Activated CD8-positive, alpha-beta memory T cell treated with anti-CD3 and anti-CD28 coated beads for 48 hours (primary cell): Measurements from ENCODE around the gene RAP2A.

Source experiments
- DNase-seq, 3 experiments: peaks; one replicate each; pipeline ENCODE4 v3.0.0-alpha.2; 2020; ENCODE audit warnings: low read depth in 2 of 3, low spot score in 2 of 3

The RAP2A gene

GRCh38 chr13:97446448-97446847 is 12.5 kb downstream of the RAP2A start:
- no peak for DNase-seq

GRCh38 chr13:97448503-97449251 is 14.7 kb downstream of the RAP2A start:
- no peak for DNase-seq

DNA sequence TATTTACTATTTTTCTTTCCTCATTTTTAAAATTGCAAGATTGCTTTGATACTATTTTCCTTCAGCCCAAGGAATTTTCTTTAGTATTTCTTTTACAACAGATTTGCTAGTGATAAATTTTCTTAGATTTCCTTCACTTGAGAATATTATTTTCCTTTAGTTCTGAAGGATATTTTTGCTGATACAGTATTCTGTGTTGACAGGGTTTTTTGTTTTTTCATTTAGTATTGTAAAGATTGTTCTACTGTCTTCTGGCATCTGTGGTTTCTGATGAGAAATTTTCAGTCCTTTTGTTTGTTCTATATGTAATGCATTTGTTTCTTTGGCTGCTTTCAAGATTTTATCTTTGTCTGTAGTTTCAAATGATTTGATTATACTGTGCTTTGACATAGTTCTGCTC is 20.7 kb downstream of the RAP2A start:
- no peak for DNase-seq

GRCh38 chr13:97456047-97456446 is 22.1 kb downstream of the RAP2A start:
- no peak for DNase-seq

GRCh38 chr13:97459215-97459777 is 25.3 kb downstream of the RAP2A start:
- no peak for DNase-seq

- DNase-seq = no peak
Observed at GRCh38 chr13:97460004-97460775, 26.2 kb downstream of the RAP2A start.

DNA sequence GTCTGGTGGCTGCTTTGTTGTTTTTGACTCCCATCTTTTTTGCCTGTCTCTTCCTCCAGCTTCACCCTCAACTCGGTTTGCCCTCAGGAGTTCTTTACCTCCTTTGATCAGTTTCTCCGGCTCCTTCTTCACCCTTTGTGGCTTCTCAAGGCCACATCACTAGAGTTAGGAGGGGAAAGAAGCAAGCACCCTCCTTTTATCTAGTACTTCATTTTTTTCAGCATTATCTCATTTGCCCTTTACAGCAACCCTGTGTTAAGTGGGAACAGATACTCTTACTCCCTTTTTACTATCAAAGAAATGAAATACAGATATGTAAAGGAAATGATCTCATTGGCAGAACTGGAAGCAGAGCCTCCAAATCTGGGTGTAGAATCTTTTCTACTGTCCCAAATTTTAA is 26.9 kb downstream of the RAP2A start:
- DNase-seq = no peak

GRCh38 chr13:97464561-97464960 is 30.6 kb downstream of the RAP2A start:
- DNase-seq = no peak

- DNase-seq = no peak
Observed at GRCh38 chr13:97466722-97467121, 32.8 kb downstream of the RAP2A start.

DNA sequence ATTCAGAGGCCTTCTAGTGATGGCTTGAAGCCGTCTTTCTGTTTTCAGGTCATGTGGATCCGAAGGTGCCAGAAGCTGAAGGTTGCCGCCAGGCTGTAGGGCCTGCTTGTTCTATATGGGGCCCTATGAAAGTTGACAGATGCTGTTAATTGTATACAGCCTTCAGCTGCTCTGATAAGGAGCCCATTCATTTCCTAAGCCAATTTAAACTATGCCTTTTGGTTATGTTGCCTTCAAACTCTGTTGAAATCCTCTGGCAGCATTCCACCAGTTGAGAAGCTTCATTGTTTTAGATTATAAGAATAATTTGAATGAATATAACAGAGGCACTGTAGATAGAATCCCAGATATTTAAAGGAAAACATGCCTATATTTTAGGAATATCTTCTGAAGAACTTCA is 34.4 kb downstream of the RAP2A start:
- no peak for DNase-seq

GRCh38 chr13:97471711-97472110 is 37.7 kb downstream of the RAP2A start:
- no peak for DNase-seq

DNA sequence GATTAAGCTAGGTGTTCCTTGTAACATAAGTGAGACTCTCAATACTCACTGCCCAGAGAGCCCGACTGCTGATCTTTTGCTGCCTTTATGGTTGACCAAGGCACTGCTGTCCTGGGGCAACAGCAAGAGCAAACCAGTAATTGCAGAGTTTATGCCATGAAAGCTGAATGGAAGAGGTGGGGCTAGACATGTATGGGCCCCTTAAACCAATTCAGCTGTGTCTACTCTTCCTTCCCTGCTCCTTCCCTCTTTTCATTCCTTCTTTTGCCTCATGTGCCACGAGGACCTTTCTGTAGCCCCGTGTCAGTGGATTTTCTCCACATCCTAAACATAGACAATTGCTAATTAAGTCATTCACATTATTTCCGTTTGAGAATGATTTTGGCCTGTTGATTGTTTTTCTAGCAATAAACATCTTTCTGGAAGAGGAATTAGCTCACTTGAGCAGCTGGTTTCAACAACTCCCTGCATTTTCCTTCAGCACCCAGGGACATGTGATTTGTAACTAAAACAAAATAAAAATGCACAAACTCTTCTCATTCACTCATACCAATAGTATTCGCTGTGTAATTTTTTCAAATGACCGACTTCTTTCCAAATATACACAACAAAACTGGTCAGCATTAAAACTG is 40.5 kb downstream of the RAP2A start:
- no peak for DNase-seq

DNA sequence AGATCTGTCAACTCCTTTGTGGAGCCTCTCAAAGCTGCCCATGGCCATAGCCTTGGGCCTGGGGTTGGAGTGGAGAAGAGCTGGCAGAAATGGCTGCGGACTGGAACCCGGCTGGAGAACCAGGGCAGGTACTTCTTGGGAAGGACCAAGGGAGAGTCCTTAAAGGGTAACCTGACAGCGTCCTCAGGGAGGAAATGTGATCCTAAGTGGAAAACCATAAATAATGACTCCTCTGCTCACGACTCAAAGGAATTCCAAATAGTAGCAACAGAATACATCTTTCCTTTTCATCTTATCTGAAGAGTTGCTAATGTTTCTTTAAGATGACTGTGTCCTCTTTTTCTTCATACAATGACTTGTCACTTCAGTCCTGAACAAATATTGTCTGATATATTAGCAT is 41.0 kb downstream of the RAP2A start:
- no peak for DNase-seq

- DNase-seq = no peak
Observed at GRCh38 chr13:97477844-97478243, 43.9 kb downstream of the RAP2A start.

DNA sequence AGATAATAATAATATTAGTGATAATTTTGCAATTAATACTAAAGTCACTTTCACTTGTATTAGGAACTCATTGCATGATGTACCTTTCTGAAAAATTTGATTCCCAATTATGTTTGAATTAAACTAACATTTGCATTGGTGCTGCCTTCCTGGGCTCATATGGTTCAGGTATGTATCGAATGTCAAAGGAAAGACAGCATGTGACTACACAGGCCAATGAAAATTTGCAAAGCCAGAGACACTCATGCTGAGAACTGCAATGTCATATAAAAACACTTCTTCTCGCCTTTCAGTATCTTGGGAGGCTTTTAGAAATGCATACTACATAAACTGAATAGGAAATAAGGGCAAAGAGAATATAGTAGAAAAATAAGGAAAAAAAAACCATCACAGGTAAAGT is 44.3 kb downstream of the RAP2A start:
- DNase-seq = no peak

DNA sequence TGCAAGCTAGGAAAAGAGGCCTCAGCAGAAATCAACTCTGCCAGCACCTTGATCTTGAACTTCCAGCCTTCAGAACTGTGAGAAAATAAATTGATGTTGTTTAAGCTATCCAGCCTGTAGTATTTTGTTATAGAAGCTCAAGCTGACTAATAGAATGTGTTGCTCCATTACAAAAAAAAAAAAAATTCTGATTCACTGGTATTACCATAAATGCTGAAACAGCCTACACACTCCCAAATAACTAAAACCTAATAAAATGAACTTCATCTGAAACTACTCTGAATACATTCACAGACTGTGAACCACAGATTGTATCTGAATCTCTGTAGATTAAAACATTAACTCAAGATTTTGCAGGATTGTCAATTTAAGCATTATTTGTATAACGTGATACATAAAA is 49.5 kb downstream of the RAP2A start:
- DNase-seq = no peak

DNA sequence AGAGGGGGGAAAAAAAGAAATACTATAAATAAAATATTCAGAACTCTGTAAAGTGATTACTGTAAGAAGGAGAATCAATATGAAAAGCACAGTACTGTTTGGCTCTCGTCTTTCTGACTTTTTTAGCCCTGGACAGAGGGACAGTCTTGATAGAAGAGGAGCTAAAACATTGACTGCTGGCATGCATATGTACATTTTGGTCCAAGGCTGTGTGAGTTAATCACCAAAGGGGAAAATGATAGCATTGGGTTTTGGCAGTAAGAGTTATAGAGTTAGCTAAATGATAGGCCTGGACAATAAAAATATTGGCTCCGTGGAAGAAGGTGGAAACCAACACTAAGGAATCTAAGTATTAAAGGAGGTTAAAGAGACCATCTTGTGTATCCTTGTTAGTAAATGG is 50.3 kb downstream of the RAP2A start:
- DNase-seq = no peak

- no peak for DNase-seq
Observed at GRCh38 chr13:97485320-97485719, 51.4 kb downstream of the RAP2A start.

- DNase-seq = no peak
Observed at GRCh38 chr13:97490702-97491307, 56.8 kb downstream of the RAP2A start.

- DNase-seq = no peak
Observed at GRCh38 chr13:97491452-97491851, 57.5 kb downstream of the RAP2A start.

- no peak for DNase-seq
Observed at GRCh38 chr13:97492257-97492656, 58.3 kb downstream of the RAP2A start.
